Upper lobe of left lung (tissue), 4 donors: Measurements from ENCODE around the gene VRTN.

ENCODE experiments used
- POLR2AphosphoS5 ChIP-seq, 2 donors: sonication (generic); formaldehyde crosslinking; IDR thresholded peaks; one replicate each; pipeline ENCODE4 v1.5.1; 2017; ENCODE audit warnings: antibody characterized with exemption in 2 of 2
- TF ChIP-seq, protein P1 (sequence below), 6 experiments: fragments of 450-650 bp in 4 of 6; fragments of 200-600 bp in 2 of 6; sonication (generic) in 2 of 6; IDR thresholded peaks; one replicate each; pipeline ENCODE4 v1.5.1; 2016 to 2019; ENCODE audit warnings: antibody characterized with exemption in 6 of 6

DNA sequence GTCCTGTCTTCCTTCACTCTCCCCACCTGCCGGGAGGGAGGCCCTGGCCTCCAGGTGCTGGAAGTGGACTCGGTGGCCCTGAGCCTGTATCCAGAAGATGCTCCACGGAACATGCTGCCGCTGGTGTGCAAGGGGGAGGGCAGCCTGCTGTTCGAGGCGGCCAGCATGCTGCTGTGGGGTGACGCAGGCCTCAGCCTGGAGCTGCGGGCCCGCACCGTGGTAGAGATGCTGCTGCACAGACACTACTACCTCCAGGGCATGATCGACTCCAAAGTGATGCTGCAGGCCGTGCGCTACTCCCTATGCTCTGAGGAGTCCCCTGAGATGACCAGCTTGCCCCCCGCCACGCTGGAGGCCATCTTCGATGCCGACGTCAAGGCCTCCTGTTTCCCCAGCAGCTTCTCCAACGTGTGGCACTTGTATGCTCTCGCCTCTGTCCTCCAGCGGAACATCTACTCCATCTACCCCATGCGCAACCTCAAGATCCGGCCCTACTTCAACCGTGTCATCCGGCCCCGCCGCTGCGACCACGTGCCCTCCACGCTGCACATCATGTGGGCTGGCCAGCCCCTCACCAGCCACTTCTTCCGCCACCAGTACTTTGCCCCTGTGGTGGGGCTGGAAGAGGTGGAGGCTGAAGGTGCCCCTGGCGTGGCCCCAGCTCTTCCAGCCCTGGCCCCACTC lies 8.8 kb downstream of the VRTN start:
- TF ChIP-seq, protein P1, sequence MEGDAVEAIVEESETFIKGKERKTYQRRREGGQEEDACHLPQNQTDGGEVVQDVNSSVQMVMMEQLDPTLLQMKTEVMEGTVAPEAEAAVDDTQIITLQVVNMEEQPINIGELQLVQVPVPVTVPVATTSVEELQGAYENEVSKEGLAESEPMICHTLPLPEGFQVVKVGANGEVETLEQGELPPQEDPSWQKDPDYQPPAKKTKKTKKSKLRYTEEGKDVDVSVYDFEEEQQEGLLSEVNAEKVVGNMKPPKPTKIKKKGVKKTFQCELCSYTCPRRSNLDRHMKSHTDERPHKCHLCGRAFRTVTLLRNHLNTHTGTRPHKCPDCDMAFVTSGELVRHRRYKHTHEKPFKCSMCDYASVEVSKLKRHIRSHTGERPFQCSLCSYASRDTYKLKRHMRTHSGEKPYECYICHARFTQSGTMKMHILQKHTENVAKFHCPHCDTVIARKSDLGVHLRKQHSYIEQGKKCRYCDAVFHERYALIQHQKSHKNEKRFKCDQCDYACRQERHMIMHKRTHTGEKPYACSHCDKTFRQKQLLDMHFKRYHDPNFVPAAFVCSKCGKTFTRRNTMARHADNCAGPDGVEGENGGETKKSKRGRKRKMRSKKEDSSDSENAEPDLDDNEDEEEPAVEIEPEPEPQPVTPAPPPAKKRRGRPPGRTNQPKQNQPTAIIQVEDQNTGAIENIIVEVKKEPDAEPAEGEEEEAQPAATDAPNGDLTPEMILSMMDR (IDR thresholded peaks at IDR 0.05) = no peak
- no peak for TF ChIP-seq POLR2AphosphoS5 (IDR thresholded peaks at IDR 0.05)
